ENCODE results near the gene F2.

DNA sequence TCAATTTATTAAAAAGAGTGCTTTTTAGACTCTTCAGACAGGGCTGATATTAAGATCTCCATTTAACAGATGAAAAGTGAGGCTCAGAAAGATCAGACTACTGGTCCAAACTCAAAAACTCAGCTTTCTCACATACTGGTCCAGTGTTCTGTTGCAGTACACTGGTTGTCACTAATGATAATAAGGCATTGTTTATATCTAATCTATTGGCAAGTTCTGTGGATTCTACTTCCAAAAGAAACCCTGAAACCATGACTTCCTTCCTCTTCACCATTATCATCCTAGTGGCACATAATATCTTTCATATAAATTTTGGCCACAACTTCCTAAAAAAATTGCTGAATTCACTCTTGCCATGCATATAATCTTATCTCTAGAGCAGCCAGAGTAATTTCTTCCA, 36.9 kb downstream of the F2 start:
- TF ChIP-seq POLR2A (IDR thresholded peaks at IDR 0.05; ENCODE audit: low read depth, low read length) = no peak
- TF ChIP-seq TAF1 (IDR thresholded peaks at IDR 0.05; ENCODE audit: low read depth, low read length) = no peak
- no peak for TF ChIP-seq SPI1 (IDR thresholded peaks at IDR 0.05; ENCODE audit: low read depth, low read length)
